Colonic mucosa (tissue), 4 donors: Measurements from ENCODE around the gene KRT7. TPM values are rescaled to one million over a fixed set of nuclear protein-coding genes. Genes with fewer than 3 reads are reported as not detected.

Experiments
- DNase-seq: peaks from one replicate; pipeline ENCODE4 v3.0.0-alpha.2; 2020
- H3K27ac ChIP-seq: fragments of 200-600 bp; one replicate; pipeline ENCODE4 v1.8.0; 2021
- H3K27me3 ChIP-seq: fragments of 200-600 bp; one replicate; pipeline ENCODE4 v1.8.0; 2021
- H3K36me3 ChIP-seq: fragments of 200-600 bp; one replicate; pipeline ENCODE4 v1.8.0; 2021
- H3K4me1 ChIP-seq: fragments of 200-600 bp; one replicate; pipeline ENCODE4 v1.8.0; 2021; ENCODE audit warnings: mild to moderate bottlenecking
- H3K4me3 ChIP-seq: fragments of 200-600 bp; one replicate; pipeline ENCODE4 v1.8.0; 2021
- H3K9ac ChIP-seq, 2 donors: one replicate each; pipeline ENCODE4 v1.7.0; 2013; ENCODE audit warnings: control low read depth in 2 of 2, low read depth in 2 of 2, low read length in 2 of 2
- H3K9me3 ChIP-seq: fragments of 200-600 bp; one replicate; pipeline ENCODE4 v1.8.0; 2021
- intact Hi-C: fragments of 100-400 bp; cut with DNase I; formaldehyde crosslinking; loops from one replicate; pipeline ENCODE4 v1.14.1; 2022
- total RNA-seq, 2 donors: library from RNA; stranded (reverse); fragmentation: NEBNext Ultra II Directional in 1 of 2; extraction: Animal tissue kit (Norgen Biotek cat#: 25700) in 1 of 2; gene quantifications; one replicate each; pipeline ENCODE4 v1.2.1, GENCODE V29; 2021
- TF ChIP-seq, protein P1 (sequence below): fragments of 200-600 bp; IDR thresholded peaks from one replicate; pipeline ENCODE4 v1.8.0; 2022; ENCODE audit warnings: antibody characterized with exemption, mild to moderate bottlenecking
- donor health status: healthy.
- donor health status: DM: no; HTN: no; CAD: no.
- donor health status: DM: no; HTN: no; CAD: no.

Gene KRT7
- total RNA-seq, 2 donors from 2014 or later, result 2.1 to 4.0 TPM

DNA sequence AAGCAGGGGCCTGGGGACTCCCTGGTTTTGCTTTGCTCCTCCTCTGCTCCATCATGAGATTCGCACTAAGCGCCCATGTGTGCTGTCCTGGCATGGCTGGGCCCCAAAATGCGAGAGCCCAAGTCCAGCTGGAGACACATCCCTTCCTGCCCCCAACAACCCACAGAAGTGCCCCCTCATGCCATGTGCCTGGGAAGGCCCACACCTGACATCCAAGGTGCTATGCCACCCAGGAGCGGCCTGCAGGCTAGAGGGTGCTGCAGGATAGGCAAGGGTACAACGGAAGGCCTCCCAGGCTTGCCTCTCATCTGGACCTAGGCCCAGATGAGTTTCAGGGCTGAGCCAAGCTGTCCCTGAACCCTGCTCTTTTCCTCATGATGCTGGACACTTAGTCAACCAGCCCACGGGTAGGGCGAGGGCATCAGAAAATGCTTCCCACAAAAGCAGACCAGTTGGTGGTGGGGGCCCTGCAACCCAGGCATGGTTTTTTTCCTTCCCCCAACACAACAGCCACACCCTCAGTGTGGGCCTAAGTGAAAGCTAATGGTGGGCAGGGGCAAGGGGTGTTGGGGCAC, 28.0 kb upstream of the KRT7 start:
- Histone ChIP-seq H3K27ac (no peak overlapping the region), H3K4me1 (no peaks in the 10 kb centered on the region), H3K9me3 (no peaks in the 10 kb centered on the region), H3K9ac (no peak overlapping the region), H3K27me3 (no peaks in the 10 kb centered on the region), H3K4me3 (no peak overlapping the region), H3K36me3 (no peaks in the 10 kb centered on the region)
- intact Hi-C loops, result no loop called here
- DNase-seq, result no peak
- TF ChIP-seq, protein P1, sequence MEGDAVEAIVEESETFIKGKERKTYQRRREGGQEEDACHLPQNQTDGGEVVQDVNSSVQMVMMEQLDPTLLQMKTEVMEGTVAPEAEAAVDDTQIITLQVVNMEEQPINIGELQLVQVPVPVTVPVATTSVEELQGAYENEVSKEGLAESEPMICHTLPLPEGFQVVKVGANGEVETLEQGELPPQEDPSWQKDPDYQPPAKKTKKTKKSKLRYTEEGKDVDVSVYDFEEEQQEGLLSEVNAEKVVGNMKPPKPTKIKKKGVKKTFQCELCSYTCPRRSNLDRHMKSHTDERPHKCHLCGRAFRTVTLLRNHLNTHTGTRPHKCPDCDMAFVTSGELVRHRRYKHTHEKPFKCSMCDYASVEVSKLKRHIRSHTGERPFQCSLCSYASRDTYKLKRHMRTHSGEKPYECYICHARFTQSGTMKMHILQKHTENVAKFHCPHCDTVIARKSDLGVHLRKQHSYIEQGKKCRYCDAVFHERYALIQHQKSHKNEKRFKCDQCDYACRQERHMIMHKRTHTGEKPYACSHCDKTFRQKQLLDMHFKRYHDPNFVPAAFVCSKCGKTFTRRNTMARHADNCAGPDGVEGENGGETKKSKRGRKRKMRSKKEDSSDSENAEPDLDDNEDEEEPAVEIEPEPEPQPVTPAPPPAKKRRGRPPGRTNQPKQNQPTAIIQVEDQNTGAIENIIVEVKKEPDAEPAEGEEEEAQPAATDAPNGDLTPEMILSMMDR, result no peak

DNA sequence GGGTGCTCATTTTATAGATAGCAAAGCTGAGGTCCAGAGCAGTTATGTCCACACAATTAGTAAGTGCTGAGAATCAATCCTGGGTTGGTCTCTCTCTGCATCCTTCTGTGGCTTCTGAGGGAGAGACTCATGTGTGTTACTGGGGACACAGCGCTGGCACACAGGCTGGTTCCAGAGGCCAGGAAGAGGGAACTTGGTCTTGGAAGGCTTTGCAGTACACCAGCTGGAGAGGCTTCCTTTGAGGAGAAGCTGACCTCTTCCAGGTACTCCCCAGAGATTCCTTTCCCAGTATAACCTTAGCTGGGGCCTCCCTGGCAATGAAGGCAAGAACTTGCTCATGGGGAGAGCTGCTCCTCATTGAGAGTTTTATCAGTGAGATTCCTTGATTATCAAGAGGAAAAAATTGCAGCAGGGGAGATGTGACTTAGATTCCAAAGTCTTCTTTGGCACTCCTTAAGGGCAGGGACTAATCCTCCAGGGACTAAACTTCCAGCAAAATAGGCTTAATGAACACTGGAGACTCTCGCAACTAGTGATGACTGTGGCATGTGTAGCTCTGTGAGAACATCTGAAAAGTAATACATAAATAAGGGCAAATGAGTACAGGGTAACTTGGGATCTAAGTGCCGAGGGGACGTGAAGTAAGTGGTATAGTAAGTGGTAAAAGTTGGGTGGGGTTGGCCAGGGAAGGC, 27.3 kb upstream of the KRT7 start:
- no peak for DNase-seq
- no peak overlapping the region for H3K4me3 ChIP-seq
- no peak overlapping the region for H3K9ac ChIP-seq
- no peak overlapping the region for H3K27ac ChIP-seq
- H3K36me3 ChIP-seq, result no peaks in the 10 kb centered on the region
- H3K4me1 ChIP-seq, result no peaks in the 10 kb centered on the region
- H3K27me3 ChIP-seq, result no peaks in the 10 kb centered on the region
- TF ChIP-seq, protein P1, result no peak
- H3K9me3 ChIP-seq, result no peaks in the 10 kb centered on the region
- intact Hi-C loops, result no loop called here

DNA sequence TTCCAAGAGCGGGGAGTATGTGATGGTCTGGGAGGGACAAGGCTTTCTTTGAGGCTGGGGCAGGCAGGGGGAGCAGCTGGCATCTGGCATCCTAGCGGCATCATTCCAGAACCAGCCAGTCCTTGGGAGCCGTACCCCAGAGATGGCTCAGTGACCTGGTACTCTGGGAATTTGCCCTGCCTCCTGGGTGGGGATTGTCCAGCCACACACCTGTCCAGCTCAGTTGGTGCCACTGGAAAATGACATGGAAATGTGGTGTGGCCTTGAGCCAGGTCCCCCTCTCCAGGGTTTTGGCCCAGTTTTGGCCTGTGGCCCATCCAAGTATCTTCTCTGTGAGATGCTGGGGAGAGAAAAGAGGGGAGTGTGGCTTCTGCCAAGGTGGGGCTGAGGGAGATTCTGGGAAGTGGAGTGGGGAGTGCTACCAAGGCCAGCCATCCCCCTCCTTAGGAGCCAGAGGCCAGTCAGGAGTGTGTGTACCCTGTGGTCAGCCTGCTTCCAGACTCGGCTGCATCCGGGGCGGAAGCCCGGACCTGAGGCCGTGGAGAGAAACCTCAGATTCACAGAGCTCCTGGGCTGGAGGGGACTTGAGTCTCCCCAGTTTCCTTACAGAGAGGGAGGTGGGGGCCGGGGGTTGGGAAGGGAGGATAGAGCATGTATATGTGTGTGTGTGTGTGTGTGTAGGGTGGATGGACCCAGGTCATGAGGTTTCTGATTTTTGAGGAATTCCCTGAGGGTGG, 26.6 kb upstream of the KRT7 start:
- Histone ChIP-seq H3K9ac (no peak overlapping the region), H3K27me3 (no peaks in the 10 kb centered on the region), H3K27ac (no peak overlapping the region), H3K4me1 (no peaks in the 10 kb centered on the region), H3K4me3 (no peak overlapping the region), H3K9me3 (no peaks in the 10 kb centered on the region), H3K36me3 (no peaks in the 10 kb centered on the region)
- TF ChIP-seq, protein P1, result no peak
- no peak for DNase-seq
- intact Hi-C loops, result no loop called here

DNA sequence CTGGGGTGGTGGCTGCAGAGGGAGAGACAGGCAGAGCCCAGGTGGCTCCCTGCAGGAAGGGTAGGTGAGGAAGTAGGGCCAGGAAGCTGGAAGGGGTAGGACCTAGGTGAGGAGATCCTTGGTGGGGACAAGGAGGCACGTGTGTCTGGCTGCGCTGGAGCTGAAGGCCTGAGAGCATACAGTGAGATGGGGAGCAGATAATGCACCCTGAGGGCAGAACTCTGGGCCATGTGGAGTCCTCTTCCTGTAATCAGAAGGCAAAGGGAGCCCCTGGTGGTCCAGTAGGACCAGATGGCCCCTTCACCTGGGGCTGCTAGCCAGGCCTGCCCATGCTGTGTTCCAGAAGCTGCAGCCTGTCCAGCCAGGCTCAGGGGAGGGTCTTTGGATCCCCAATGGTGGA, 25.9 kb upstream of the KRT7 start:
- H3K4me1 ChIP-seq, result no peaks in the 10 kb centered on the region
- H3K4me3 ChIP-seq, result no peak overlapping the region
- no peaks in the 10 kb centered on the region for H3K9me3 ChIP-seq
- H3K9ac ChIP-seq, result no peak overlapping the region
- TF ChIP-seq, protein P1, result no peak
- no peaks in the 10 kb centered on the region for H3K27me3 ChIP-seq
- no peak overlapping the region for H3K27ac ChIP-seq
- H3K36me3 ChIP-seq, result no peaks in the 10 kb centered on the region
- intact Hi-C loops, result no loop called here
- DNase-seq, result no peak

DNA sequence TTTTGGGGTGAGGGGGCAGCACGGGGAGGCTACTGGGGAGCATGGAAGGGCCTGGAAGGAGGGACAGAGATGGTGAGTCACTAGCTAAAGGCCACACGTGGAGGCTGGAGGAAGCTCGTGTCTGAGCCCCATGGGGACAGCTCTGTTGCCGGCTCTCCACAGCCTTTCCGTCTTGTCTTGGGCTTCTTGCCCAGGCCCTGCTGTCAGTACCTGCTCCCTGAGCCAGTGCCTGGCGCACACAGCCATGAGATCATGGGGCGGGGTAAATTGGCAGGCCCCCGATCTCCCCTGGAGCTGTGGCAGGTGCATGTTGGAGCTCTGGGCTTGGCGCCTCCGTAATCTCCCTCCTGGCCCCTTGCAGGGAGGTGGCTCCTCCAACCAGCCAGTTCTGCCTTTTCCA, 25.1 kb upstream of the KRT7 start:
- no peaks in the 10 kb centered on the region for H3K4me1 ChIP-seq
- no peak for DNase-seq
- TF ChIP-seq, protein P1, result no peak
- no peaks in the 10 kb centered on the region for H3K9me3 ChIP-seq
- no peak overlapping the region for H3K27ac ChIP-seq
- H3K4me3 ChIP-seq, result no peak overlapping the region
- intact Hi-C loops, result no loop called here
- H3K27me3 ChIP-seq, result no peaks in the 10 kb centered on the region
- no peak overlapping the region for H3K9ac ChIP-seq
- no peaks in the 10 kb centered on the region for H3K36me3 ChIP-seq
